ENCODE results near the gene ATOH8. TPM values are rescaled to one million over a fixed set of nuclear protein-coding genes. Genes with fewer than 3 reads are reported as not detected.
A peak's percentile ranks its signal among the peaks of the same experiment; 100 is the strongest.

The ATOH8 gene
- total RNA-seq, 1 donor from 2014 or later: 1.9 TPM

GRCh38 chr2:85783796-85784195 lies 30.0 kb downstream of the ATOH8 start:
- no peak overlapping the region for H3K4me2 ChIP-seq (ENCODE audit: low read length)
- peaks cover 5% of the 10 kb centered on the region for H3K4me1 Mint-ChIP-seq (ENCODE audit: low read depth, unreplicated experiment)
- no peak overlapping the region for H3K4me3 Mint-ChIP-seq (ENCODE audit: unreplicated experiment)
- no peaks in the 10 kb centered on the region for H3K36me3 Mint-ChIP-seq (ENCODE audit: low read depth, unreplicated experiment)
- no peak overlapping the region for H2AFZ ChIP-seq (ENCODE audit: low read depth, low read length)
- H3K9ac ChIP-seq (ENCODE audit: low read length): no peak overlapping the region
- H3K27ac Mint-ChIP-seq (ENCODE audit: unreplicated experiment): no peak overlapping the region
- H3K9me3 Mint-ChIP-seq (ENCODE audit: unreplicated experiment): no peaks in the 10 kb centered on the region
- peaks cover 26% of the 10 kb centered on the region for H4K20me1 ChIP-seq (ENCODE audit: insufficient read depth, low read length)
- H3K27ac ChIP-seq (ENCODE audit: low read depth, low read length): no peak overlapping the region
- FAIRE-seq: no peak
- H3K4me1 ChIP-seq (ENCODE audit: insufficient read depth, low read length): peaks cover 17% of the 10 kb centered on the region
- H3K4me3 ChIP-seq (ENCODE audit: insufficient read depth, low read depth, low read length): no peak overlapping the region
- no peak for DNase-seq (ENCODE audit: low read depth)
- H3K36me3 ChIP-seq (ENCODE audit: insufficient read depth, low read length): no peaks in the 10 kb centered on the region
- H3K9me3 ChIP-seq (ENCODE audit: insufficient read depth, low read depth, low read length): no peaks in the 10 kb centered on the region
- peaks cover 52% of the 10 kb centered on the region for H3K27me3 Mint-ChIP-seq (ENCODE audit: low read depth, unreplicated experiment)
- no peaks in the 10 kb centered on the region for H3K79me2 ChIP-seq (ENCODE audit: insufficient read depth, low read length)
- no peak for TF ChIP-seq EZH2 (IDR thresholded peaks at IDR 0.05; ENCODE audit: insufficient read depth, low read length)
- TF ChIP-seq, protein P1, sequence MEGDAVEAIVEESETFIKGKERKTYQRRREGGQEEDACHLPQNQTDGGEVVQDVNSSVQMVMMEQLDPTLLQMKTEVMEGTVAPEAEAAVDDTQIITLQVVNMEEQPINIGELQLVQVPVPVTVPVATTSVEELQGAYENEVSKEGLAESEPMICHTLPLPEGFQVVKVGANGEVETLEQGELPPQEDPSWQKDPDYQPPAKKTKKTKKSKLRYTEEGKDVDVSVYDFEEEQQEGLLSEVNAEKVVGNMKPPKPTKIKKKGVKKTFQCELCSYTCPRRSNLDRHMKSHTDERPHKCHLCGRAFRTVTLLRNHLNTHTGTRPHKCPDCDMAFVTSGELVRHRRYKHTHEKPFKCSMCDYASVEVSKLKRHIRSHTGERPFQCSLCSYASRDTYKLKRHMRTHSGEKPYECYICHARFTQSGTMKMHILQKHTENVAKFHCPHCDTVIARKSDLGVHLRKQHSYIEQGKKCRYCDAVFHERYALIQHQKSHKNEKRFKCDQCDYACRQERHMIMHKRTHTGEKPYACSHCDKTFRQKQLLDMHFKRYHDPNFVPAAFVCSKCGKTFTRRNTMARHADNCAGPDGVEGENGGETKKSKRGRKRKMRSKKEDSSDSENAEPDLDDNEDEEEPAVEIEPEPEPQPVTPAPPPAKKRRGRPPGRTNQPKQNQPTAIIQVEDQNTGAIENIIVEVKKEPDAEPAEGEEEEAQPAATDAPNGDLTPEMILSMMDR (IDR thresholded peaks at IDR 0.05; ENCODE audit: insufficient read depth, low read depth, low read length): no peak
- no peaks in the 10 kb centered on the region for H3K27me3 ChIP-seq (ENCODE audit: insufficient read depth, low read length)

GRCh38 chr2:85784474-85784986 lies 30.7 kb downstream of the ATOH8 start:
- peaks cover 5% of the 10 kb centered on the region for H3K4me1 Mint-ChIP-seq (ENCODE audit: low read depth, unreplicated experiment)

More at GRCh38 chr2:85784474-85784986, 30.7 kb downstream of the ATOH8 start:
- Histone ChIP-seq H2AFZ (ENCODE audit: low read depth, low read length) (peak overlapping the region; percentile 50), H3K36me3 (ENCODE audit: insufficient read depth, low read length) (no peaks in the 10 kb centered on the region), H4K20me1 (ENCODE audit: insufficient read depth, low read length) (peaks cover 25% of the 10 kb centered on the region), H3K27ac (ENCODE audit: low read depth, low read length) (no peak overlapping the region), H3K27me3 (ENCODE audit: insufficient read depth, low read length) (no peaks in the 10 kb centered on the region), H3K4me3 (ENCODE audit: insufficient read depth, low read depth, low read length) (no peak overlapping the region), H3K4me1 (ENCODE audit: insufficient read depth, low read length) (peaks cover 17% of the 10 kb centered on the region), H3K4me2 (ENCODE audit: low read length) (peak overlapping the region; percentile 61), H3K9ac (ENCODE audit: low read length) (peak overlapping the region; percentile 7), H3K9me3 (ENCODE audit: insufficient read depth, low read depth, low read length) (no peaks in the 10 kb centered on the region), H3K79me2 (ENCODE audit: insufficient read depth, low read length) (no peaks in the 10 kb centered on the region)
- FAIRE-seq (no peak), DNase-seq (ENCODE audit: low read depth) (no peak)
- Mint-ChIP-seq H3K4me3 (ENCODE audit: unreplicated experiment) (no peak overlapping the region), H3K36me3 (ENCODE audit: low read depth, unreplicated experiment) (no peaks in the 10 kb centered on the region), H3K9me3 (ENCODE audit: unreplicated experiment) (no peaks in the 10 kb centered on the region), H3K27ac (ENCODE audit: unreplicated experiment) (no peak overlapping the region), H3K27me3 (ENCODE audit: low read depth, unreplicated experiment) (peaks cover 53% of the 10 kb centered on the region)
- no peak for TF ChIP-seq EZH2 (IDR thresholded peaks at IDR 0.05; ENCODE audit: insufficient read depth, low read length)
- TF ChIP-seq, protein P1 (IDR thresholded peaks at IDR 0.05; ENCODE audit: insufficient read depth, low read depth, low read length): no peak
